Immature natural killer cell (primary cell): ENCODE measurements around the gene TAGLN. TPM values are rescaled to one million over a fixed set of nuclear protein-coding genes. Genes with fewer than 3 reads are reported as not detected.

Experiments
- DNase-seq, 3 donors: peaks; one replicate each; pipeline ENCODE4 v3.0.0; 2022; ENCODE audit warnings: mixed read lengths in 1 of 3
- H3K27ac Mint-ChIP-seq, 6 donors: one replicate each; pipeline ENCODE4 v1.8.0; 2020; ENCODE audit warnings: mixed read lengths in 6 of 6, mild to moderate bottlenecking in 5 of 6, inconsistent platforms in 4 of 6, moderate library complexity in 3 of 6
- H3K27me3 Mint-ChIP-seq, 3 donors: one replicate each; pipeline ENCODE4 v1.8.0; 2020 to 2021; ENCODE audit warnings: low read depth in 3 of 3, mild to moderate bottlenecking in 3 of 3, mixed read lengths in 3 of 3, moderate library complexity in 3 of 3, inconsistent platforms in 1 of 3
- H3K36me3 Mint-ChIP-seq, 3 donors: one replicate each; pipeline ENCODE4 v1.8.0; 2020; ENCODE audit warnings: mixed read lengths in 3 of 3, inconsistent platforms in 2 of 3, mild to moderate bottlenecking in 2 of 3
- H3K4me1 Mint-ChIP-seq, 2 donors: one replicate each; pipeline ENCODE4 v1.8.0; 2020; ENCODE audit warnings: inconsistent platforms in 2 of 2, mild to moderate bottlenecking in 2 of 2, mixed read lengths in 2 of 2, moderate library complexity in 1 of 2
- H3K4me3 Mint-ChIP-seq, 5 donors: one replicate each; pipeline ENCODE4 v1.8.0; 2020; ENCODE audit warnings: mild to moderate bottlenecking in 5 of 5, mixed read lengths in 5 of 5, inconsistent platforms in 3 of 5, moderate library complexity in 3 of 5
- H3K9me3 Mint-ChIP-seq, 6 donors: one replicate each; pipeline ENCODE4 v1.8.0; 2020; ENCODE audit warnings: mild to moderate bottlenecking in 6 of 6, mixed read lengths in 6 of 6, inconsistent platforms in 4 of 6, moderate library complexity in 3 of 6
- polyA plus RNA-seq, 3 donors: library from polyadenylated mRNA; unstranded; fragments of 300-500 nt; fragmentation: Illumina TruSeq; gene quantifications; one replicate each; pipeline ENCODE4 v1.2.3, GENCODE V29; 2021

Gene TAGLN
- polyA plus RNA-seq, 3 donors from 2014 or later: 0.08 to 0.40 (median 0.09) TPM

GRCh38 chr11:117229931-117230285 is 30.7 kb downstream of the TAGLN start:
- H3K4me1 Mint-ChIP-seq: peaks cover 59 to 65% of the 10 kb centered on the region in 2 donors
- H3K9me3 Mint-ChIP-seq: no peaks in the 10 kb centered on the region
- peak overlapping the region; percentile 90 to 100 (median 96) for H3K27ac Mint-ChIP-seq
- peak overlapping the region; percentile 91 to 99 (median 95) for H3K4me3 Mint-ChIP-seq
- H3K36me3 Mint-ChIP-seq: peaks cover 15 to 30% (median 16%) of the 10 kb centered on the region in 3 donors
- peaks cover 16 to 25% (median 16%) of the 10 kb centered on the region in 3 donors for H3K27me3 Mint-ChIP-seq
- DNase-seq: no peak

GRCh38 chr11:117230286-117230961 is 31.3 kb downstream of the TAGLN start:
- peak; percentile 72 to 75 (median 72) for DNase-seq
- H3K4me3 Mint-ChIP-seq: peak overlapping the region; percentile 91 to 99 (median 95)

GRCh38 chr11:117230999-117231841 is 32.0 kb downstream of the TAGLN start:
- peak overlapping the region; percentile 90 to 100 (median 96) for H3K27ac Mint-ChIP-seq
- peaks cover 15 to 23% (median 16%) of the 10 kb centered on the region in 3 donors for H3K36me3 Mint-ChIP-seq
- H3K4me3 Mint-ChIP-seq: peak overlapping the region; percentile 91 to 99 (median 95)
- DNase-seq: peak in 1 of 3 donors; percentile 9
- H3K27me3 Mint-ChIP-seq: peaks cover 16 to 25% (median 18%) of the 10 kb centered on the region in 3 donors
- H3K9me3 Mint-ChIP-seq: no peaks in the 10 kb centered on the region
- H3K4me1 Mint-ChIP-seq: peaks cover 59 to 64% of the 10 kb centered on the region in 2 donors

More at GRCh38 chr11:117230286-117230961, 31.3 kb downstream of the TAGLN start:
- peaks cover 59 to 65% of the 10 kb centered on the region in 2 donors for H3K4me1 Mint-ChIP-seq
- H3K36me3 Mint-ChIP-seq: peaks cover 15 to 25% (median 16%) of the 10 kb centered on the region in 3 donors
- no peaks in the 10 kb centered on the region for H3K9me3 Mint-ChIP-seq
- H3K27me3 Mint-ChIP-seq: peaks cover 16 to 25% (median 16%) of the 10 kb centered on the region in 3 donors
- peak overlapping the region; percentile 90 to 100 (median 96) for H3K27ac Mint-ChIP-seq

GRCh38 chr11:117231842-117232091 is 32.6 kb downstream of the TAGLN start, which contains the start of gene PCSK7:
PCSK7 (minus strand) TSS chr11:117232073; CDS start chr11:117229844, 2,229 bp downstream.
- Mint-ChIP-seq H3K27ac (peak within 1 kb of the TSS; percentile 90 to 100 (median 98)), H3K9me3 (no peaks in the 10 kb centered on the region), H3K4me1 (peaks cover 53 to 59% of the 10 kb centered on the region in 2 donors), H3K27me3 (peaks cover 16 to 25% (median 18%) of the 10 kb centered on the region in 3 donors), H3K36me3 (peaks cover 9 to 22% (median 12%) of the 10 kb centered on the region in 3 donors), H3K4me3 (peak within 1 kb of the TSS; percentile 95 to 100 (median 99))
- no peak for DNase-seq

GRCh38 chr11:117232092-117232878 is 33.1 kb downstream of the TAGLN start, which contains the start of gene RNF214:
RNF214 (plus strand) TSS chr11:117232671; CDS start chr11:117234273, 1,602 bp downstream.
- peak; percentile 74 to 79 (median 79) for DNase-seq
- peaks cover 53 to 54% of the 10 kb centered on the region in 2 donors for H3K4me1 Mint-ChIP-seq
- peaks cover 9 to 19% (median 12%) of the 10 kb centered on the region in 3 donors for H3K36me3 Mint-ChIP-seq
- H3K9me3 Mint-ChIP-seq: no peaks in the 10 kb centered on the region
- H3K27me3 Mint-ChIP-seq: peaks cover 16 to 25% (median 18%) of the 10 kb centered on the region in 3 donors
- H3K4me3 Mint-ChIP-seq: peak within 1 kb of the TSS; percentile 95 to 100 (median 99)
- H3K27ac Mint-ChIP-seq: peak within 1 kb of the TSS; percentile 90 to 100 (median 98)

GRCh38 chr11:117232911-117233409 is 33.8 kb downstream of the TAGLN start:
- DNase-seq: no peak
- H3K9me3 Mint-ChIP-seq: no peaks in the 10 kb centered on the region
- H3K27me3 Mint-ChIP-seq: peaks cover 16 to 25% (median 18%) of the 10 kb centered on the region in 3 donors
- peak overlapping the region; percentile 83 to 90 (median 86) for H3K27ac Mint-ChIP-seq
- peak overlapping the region; percentile 83 to 88 (median 87) for H3K4me3 Mint-ChIP-seq
- H3K36me3 Mint-ChIP-seq: peaks cover 9 to 18% (median 10%) of the 10 kb centered on the region in 3 donors
- peaks cover 50 to 51% of the 10 kb centered on the region in 2 donors for H3K4me1 Mint-ChIP-seq

- peaks cover 11 to 13% of the 10 kb centered on the region in 2 donors for H3K4me1 Mint-ChIP-seq
- DNase-seq: no peak
- no peak overlapping the region for H3K4me3 Mint-ChIP-seq
- no peaks in the 10 kb centered on the region for H3K9me3 Mint-ChIP-seq
- peaks cover 3 to 6% (median 4%) of the 10 kb centered on the region in 3 donors for H3K27me3 Mint-ChIP-seq
- peaks cover 9 to 24% (median 16%) of the 10 kb centered on the region in 3 donors for H3K36me3 Mint-ChIP-seq
- no peak overlapping the region for H3K27ac Mint-ChIP-seq
These were observed 39.1 kb downstream of the TAGLN start for GRCh38 chr11:117238221-117238620.

GRCh38 chr11:117239295-117239694 is 40.1 kb downstream of the TAGLN start:
- Mint-ChIP-seq H3K9me3 (no peaks in the 10 kb centered on the region), H3K36me3 (peaks cover 11 to 26% (median 18%) of the 10 kb centered on the region in 3 donors), H3K4me1 (peaks cover 2% of the 10 kb centered on the region in 2 donors), H3K4me3 (no peak overlapping the region), H3K27me3 (peaks cover 0 to 2% (median under 1%) of the 10 kb centered on the region in 3 donors), H3K27ac (no peak overlapping the region)
- no peak for DNase-seq

GRCh38 chr11:117248341-117248740 is 49.2 kb downstream of the TAGLN start:
- H3K4me3 Mint-ChIP-seq: no peak overlapping the region
- H3K4me1 Mint-ChIP-seq: no peaks in the 10 kb centered on the region
- peaks cover 0 to 1% (median 0%) of the 10 kb centered on the region in 3 donors for H3K27me3 Mint-ChIP-seq
- H3K36me3 Mint-ChIP-seq: peaks cover 30 to 46% (median 32%) of the 10 kb centered on the region in 3 donors
- DNase-seq: no peak
- no peak overlapping the region for H3K27ac Mint-ChIP-seq
- no peaks in the 10 kb centered on the region for H3K9me3 Mint-ChIP-seq

GRCh38 chr11:117249571-117249970 is 50.4 kb downstream of the TAGLN start:
- H3K4me3 Mint-ChIP-seq: no peak overlapping the region
- H3K27ac Mint-ChIP-seq: no peak overlapping the region
- no peak for DNase-seq
- no peaks in the 10 kb centered on the region for H3K4me1 Mint-ChIP-seq
- H3K36me3 Mint-ChIP-seq: peaks cover 26 to 45% (median 31%) of the 10 kb centered on the region in 3 donors
- no peaks in the 10 kb centered on the region for H3K9me3 Mint-ChIP-seq
- H3K27me3 Mint-ChIP-seq: no peaks in the 10 kb centered on the region

GRCh38 chr11:117251506-117251905 is 52.3 kb downstream of the TAGLN start:
- DNase-seq: no peak
- Mint-ChIP-seq H3K4me3 (no peak overlapping the region), H3K36me3 (peaks cover 15 to 37% (median 26%) of the 10 kb centered on the region in 3 donors), H3K27me3 (peaks cover 0 to 2% (median 0%) of the 10 kb centered on the region in 3 donors), H3K9me3 (no peaks in the 10 kb centered on the region), H3K27ac (no peak overlapping the region), H3K4me1 (no peaks in the 10 kb centered on the region)

GRCh38 chr11:117255966-117256365 is 56.8 kb downstream of the TAGLN start:
- no peaks in the 10 kb centered on the region for H3K9me3 Mint-ChIP-seq
- peaks cover 0 to 16% (median 16%) of the 10 kb centered on the region in 3 donors for H3K36me3 Mint-ChIP-seq
- DNase-seq: no peak
- no peak overlapping the region for H3K27ac Mint-ChIP-seq
- no peaks in the 10 kb centered on the region for H3K4me1 Mint-ChIP-seq
- no peak overlapping the region for H3K4me3 Mint-ChIP-seq
- H3K27me3 Mint-ChIP-seq: peaks cover 0 to 2% (median 0%) of the 10 kb centered on the region in 3 donors

GRCh38 chr11:117256573-117256972 is 57.4 kb downstream of the TAGLN start:
- Mint-ChIP-seq H3K4me3 (no peak overlapping the region), H3K9me3 (no peaks in the 10 kb centered on the region)

More at GRCh38 chr11:117256573-117256972, 57.4 kb downstream of the TAGLN start:
- peaks cover 0 to 16% (median 16%) of the 10 kb centered on the region in 3 donors for H3K36me3 Mint-ChIP-seq
- no peak overlapping the region for H3K27ac Mint-ChIP-seq
- H3K4me1 Mint-ChIP-seq: no peaks in the 10 kb centered on the region
- peaks cover 0 to 2% (median 0%) of the 10 kb centered on the region in 3 donors for H3K27me3 Mint-ChIP-seq
- DNase-seq: no peak
